A549 treated with DMSO at 1 μM for 4 hours (cell line): Measurements from ENCODE around the gene FAT4. TPM values are rescaled to one million over a fixed set of nuclear protein-coding genes. Genes with fewer than 3 reads are reported as not detected.

Experiments used
- total RNA-seq: library from RNA; stranded (reverse); fragments of 200-300 nt; extraction: Qiagen RNA extraction; gene quantifications from 5 replicates; pipeline ENCODE4 v1.2.3, GENCODE V29; 2022; ENCODE audit warnings: low read depth

FAT4 gene, protein sequence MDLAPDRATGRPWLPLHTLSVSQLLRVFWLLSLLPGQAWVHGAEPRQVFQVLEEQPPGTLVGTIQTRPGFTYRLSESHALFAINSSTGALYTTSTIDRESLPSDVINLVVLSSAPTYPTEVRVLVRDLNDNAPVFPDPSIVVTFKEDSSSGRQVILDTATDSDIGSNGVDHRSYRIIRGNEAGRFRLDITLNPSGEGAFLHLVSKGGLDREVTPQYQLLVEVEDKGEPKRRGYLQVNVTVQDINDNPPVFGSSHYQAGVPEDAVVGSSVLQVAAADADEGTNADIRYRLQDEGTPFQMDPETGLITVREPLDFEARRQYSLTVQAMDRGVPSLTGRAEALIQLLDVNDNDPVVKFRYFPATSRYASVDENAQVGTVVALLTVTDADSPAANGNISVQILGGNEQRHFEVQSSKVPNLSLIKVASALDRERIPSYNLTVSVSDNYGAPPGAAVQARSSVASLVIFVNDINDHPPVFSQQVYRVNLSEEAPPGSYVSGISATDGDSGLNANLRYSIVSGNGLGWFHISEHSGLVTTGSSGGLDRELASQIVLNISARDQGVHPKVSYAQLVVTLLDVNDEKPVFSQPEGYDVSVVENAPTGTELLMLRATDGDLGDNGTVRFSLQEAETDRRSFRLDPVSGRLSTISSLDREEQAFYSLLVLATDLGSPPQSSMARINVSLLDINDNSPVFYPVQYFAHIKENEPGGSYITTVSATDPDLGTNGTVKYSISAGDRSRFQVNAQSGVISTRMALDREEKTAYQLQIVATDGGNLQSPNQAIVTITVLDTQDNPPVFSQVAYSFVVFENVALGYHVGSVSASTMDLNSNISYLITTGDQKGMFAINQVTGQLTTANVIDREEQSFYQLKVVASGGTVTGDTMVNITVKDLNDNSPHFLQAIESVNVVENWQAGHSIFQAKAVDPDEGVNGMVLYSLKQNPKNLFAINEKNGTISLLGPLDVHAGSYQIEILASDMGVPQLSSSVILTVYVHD (N-terminal part only)
- 1.1 to 2.6 TPM (median 1.7 TPM) in 5 replicates for total RNA-seq

DNA sequence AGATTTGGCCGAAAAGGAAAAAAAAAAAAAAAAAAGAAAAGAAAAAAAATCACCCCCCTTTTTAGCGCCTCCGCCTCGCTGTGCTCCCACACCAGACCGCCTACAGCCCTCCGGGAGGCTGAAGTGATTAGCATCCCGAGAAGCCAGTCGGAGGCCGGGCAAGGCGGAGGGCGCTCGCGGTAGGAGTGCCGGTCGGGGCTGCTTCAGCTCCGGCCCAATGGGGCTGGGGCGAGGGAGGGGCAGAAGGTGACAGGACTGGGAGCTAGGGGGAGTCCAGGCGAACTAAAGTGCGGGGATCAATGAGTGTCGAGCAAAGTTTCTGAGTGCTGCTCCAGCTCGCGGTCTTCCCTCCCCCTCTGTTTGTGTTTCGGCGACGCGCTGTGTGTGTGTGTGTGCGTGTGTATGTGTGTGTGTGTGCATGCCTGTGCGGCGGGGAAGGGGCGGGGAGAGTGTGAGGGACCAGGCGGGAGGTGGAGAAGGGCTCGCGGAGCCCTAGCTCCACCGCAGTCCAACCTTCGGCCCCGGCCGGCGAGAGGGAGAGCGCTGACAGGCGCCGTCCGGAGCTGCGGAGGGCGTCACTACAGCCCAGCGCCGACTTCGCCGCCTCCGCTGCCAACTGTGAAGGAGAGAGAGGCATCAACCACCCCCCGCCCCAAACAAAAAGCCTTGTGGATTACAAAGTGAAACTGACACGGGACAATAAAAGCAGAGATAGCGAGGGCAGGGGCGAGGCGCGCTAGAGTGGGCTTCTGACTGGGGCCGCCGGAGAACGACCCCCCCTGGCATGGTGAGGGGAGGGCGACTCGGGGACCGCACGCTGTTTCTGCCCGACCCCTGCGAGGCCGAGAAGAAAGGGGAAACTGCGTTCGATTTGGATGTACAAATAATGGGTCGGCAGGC, at the start of gene FAT4:
Gene FAT4, plus strand, starts transcription at position 280 of the 900 bp plus-strand sequence. CDS start 1,457 bp downstream, outside the sequence.

